Erythroblast (primary cell): ENCODE data around the gene PKN1.

Source experiments
- GATA1 ChIP-seq: IDR thresholded peaks from 2 replicates; pipeline ENCODE4 v1.6.1; 2011; ENCODE audit warnings: low read depth, mild to moderate bottlenecking, control low read depth, low read length, moderate library complexity
- POLR2A ChIP-seq: IDR thresholded peaks from 2 replicates; pipeline ENCODE4 v1.6.1; 2011; ENCODE audit warnings: mild to moderate bottlenecking, low read length

DNA sequence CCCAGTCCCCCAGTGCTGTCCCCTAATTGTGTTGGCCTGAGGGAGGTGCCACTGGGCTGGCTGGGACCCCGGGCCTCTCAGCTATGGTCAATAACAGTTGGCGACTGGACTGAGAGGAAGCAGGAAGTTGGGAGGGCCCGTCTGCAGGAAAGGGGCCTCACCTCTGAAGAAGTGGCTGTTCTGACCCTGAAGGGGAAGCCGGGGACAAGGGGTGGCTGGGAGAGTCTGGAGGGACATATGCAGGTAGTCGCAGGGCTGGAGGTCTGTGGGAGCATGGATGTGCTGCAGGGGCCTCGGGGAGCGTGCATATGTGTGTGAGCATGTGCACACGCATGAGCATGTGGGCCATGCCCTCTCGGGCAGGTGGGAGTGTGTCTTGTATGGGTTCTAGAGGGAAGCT lies 5.9 kb downstream of the PKN1 start:
- TF ChIP-seq POLR2A = no peak
- TF ChIP-seq GATA1 = no peak
